PC-3 (cell line): Measurements from ENCODE around the gene TMEM60. TPM values are rescaled to one million over a fixed set of nuclear protein-coding genes. Genes with fewer than 3 reads are reported as not detected.

ENCODE experiments used
- ATAC-seq: fragments of 200-7000 bp; cut with Tn5 transposase; 2 replicates; pipeline ENCODE4 v1.9.1; 2020; ENCODE audit warnings: mild to moderate bottlenecking, moderate library complexity
- BruUV-seq: library from RNA; stranded (reverse); fragments of 400-500 nt; replicated peaks from 2 replicates; lab custom pipeline; 2021; lab: Mats Ljungman, UMichigan
- CTCF ChIA-PET: fragments of 300-600 bp; sonication (Branson Sonifier 250); formaldehyde crosslinking; loops from one replicate; lab custom pipeline; 2022; ENCODE audit warnings: antibody characterized with exemption; lab: Charles Lee
- POLR2A ChIA-PET: fragments of 300-600 bp; sonication (Branson Sonifier 250); formaldehyde crosslinking; loops from one replicate; lab custom pipeline; 2022; ENCODE audit warnings: antibody characterized with exemption; ENCODE audit not compliant: unreplicated experiment; lab: Charles Lee
- DNase-seq: peaks from one replicate; pipeline ENCODE4 v3.0.0-alpha.2; 2015
- H2AFZ ChIP-seq: fragments of 300-600 bp; sonication (generic); 2 replicates; pipeline ENCODE4 v1.6.0; 2016; ENCODE audit warnings: antibody characterized with exemption, low read length
- H3F3A ChIP-seq: fragments of 300-600 bp; sonication (generic); one replicate; pipeline ENCODE4 v1.6.0; 2017; ENCODE audit warnings: antibody characterized with exemption, low read length, control low read depth, mild to moderate bottlenecking; ENCODE audit not compliant: unreplicated experiment
- H3K27ac ChIP-seq: fragments of 300-600 bp; sonication (generic); 2 replicates; pipeline ENCODE4 v1.5.1; 2016; ENCODE audit warnings: mild to moderate bottlenecking, low read length
- H3K27me3 ChIP-seq: fragments of 300-600 bp; sonication (generic); 2 replicates; pipeline ENCODE4 v1.6.1; 2016; ENCODE audit warnings: low read length, mixed read lengths
- H3K36me3 ChIP-seq: fragments of 300-600 bp; sonication (generic); 2 replicates; pipeline ENCODE4 v1.6.1; 2016; ENCODE audit warnings: low read depth, mixed run types, low read length, mixed read lengths
- H3K4me1 ChIP-seq: fragments of 300-600 bp; sonication (generic); 2 replicates; pipeline ENCODE4 v1.5.1; 2016; ENCODE audit warnings: low read length; ENCODE audit not compliant: insufficient read depth
- H3K4me2 ChIP-seq: fragments of 300-600 bp; sonication (generic); 2 replicates; pipeline ENCODE4 v1.6.0; 2016; ENCODE audit warnings: low read length
- H3K4me3 ChIP-seq: fragments of 300-600 bp; sonication (generic); 2 replicates; pipeline ENCODE4 v1.5.1; 2016; ENCODE audit warnings: mild to moderate bottlenecking, low read length, mixed read lengths
- H3K79me2 ChIP-seq: fragments of 300-600 bp; sonication (generic); 2 replicates; pipeline ENCODE4 v1.6.1; 2017; ENCODE audit warnings: low read length, mixed read lengths
- H3K9ac ChIP-seq: fragments of 300-600 bp; sonication (generic); 2 replicates; pipeline ENCODE4 v1.6.0; 2016; ENCODE audit warnings: mild to moderate bottlenecking, low read length
- H3K9me2 ChIP-seq: fragments of 300-600 bp; sonication (generic); replicated peaks from 2 replicates; pipeline ENCODE4 v1.6.1; 2016; ENCODE audit warnings: mixed run types, low read length, mixed read lengths
- H3K9me3 ChIP-seq: fragments of 300-600 bp; sonication (generic); 2 replicates; pipeline ENCODE4 v1.6.1; 2016; ENCODE audit warnings: low read length, mixed read lengths
- H4K20me1 ChIP-seq: fragments of 300-600 bp; sonication (generic); 2 replicates; pipeline ENCODE4 v1.6.1; 2016; ENCODE audit warnings: low read length, mixed read lengths
- EZH2 ChIP-seq: fragments of 300-600 bp; sonication (generic); IDR thresholded peaks from one replicate; pipeline ENCODE4 v1.6.1; 2017; ENCODE audit warnings: antibody characterized with exemption, mild to moderate bottlenecking, low read length; ENCODE audit not compliant: unreplicated experiment
- EZH2phosphoT487 ChIP-seq: fragments of 300-600 bp; sonication (generic); IDR thresholded peaks from 2 replicates; pipeline ENCODE4 v1.6.1; 2018; ENCODE audit warnings: mild to moderate bottlenecking, antibody characterized with exemption, low read length, borderline replicate concordance
- intact Hi-C: fragments of 100-400 bp; cut with micrococcal nuclease; formaldehyde crosslinking; loops from 2 replicates; pipeline ENCODE4 v1.9.0; 2023
- total RNA-seq: library from RNA; depleted of rRNA; stranded (reverse); fragments of >200 nt; gene quantifications from 2 replicates; pipeline ENCODE4 v1.2.3, GENCODE V29; 2014
- TF ChIP-seq, protein P1 (sequence below): fragments of 300-600 bp; sonication (generic); conservative IDR thresholded peaks from 2 replicates; pipeline ENCODE4 v1.5.1; 2017; ENCODE audit warnings: antibody characterized with exemption, low read depth, mild to moderate bottlenecking, low read length

The TMEM60 gene
- total RNA-seq, 1 experiment from 2014 or later = 8.1 TPM

DNA sequence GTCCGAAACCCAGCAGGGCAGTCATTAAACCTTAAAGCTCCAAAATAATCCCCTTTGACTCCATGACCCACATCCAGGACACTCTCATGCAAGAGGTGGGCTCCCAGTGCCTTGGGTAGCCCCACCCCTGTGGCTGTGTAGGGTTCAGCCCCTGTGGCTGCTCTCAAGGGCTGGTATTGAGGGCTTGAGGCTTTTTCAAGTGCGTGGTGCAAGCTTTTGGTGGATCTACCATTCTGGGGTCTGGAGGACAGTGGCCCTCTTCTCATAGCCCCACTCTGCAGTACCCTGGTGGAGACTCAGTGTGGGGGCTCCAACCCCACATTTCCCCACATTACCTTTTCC, 51.4 kb downstream of the TMEM60 start:
- ATAC-seq (no peak), DNase-seq (no peak)
- intact Hi-C loops = no loop called here
- CTCF ChIA-PET = no interaction called here
- no peak overlapping the region for H3K27ac ChIP-seq
- H3K36me3 ChIP-seq = no peaks in the 10 kb centered on the region
- POLR2A ChIA-PET = no interaction called here
- no peak overlapping the region for H3K4me2 ChIP-seq
- H2AFZ ChIP-seq = no peak overlapping the region
- TF ChIP-seq EZH2phosphoT487 (no peak), EZH2 (no peak)
- TF ChIP-seq, protein P1, sequence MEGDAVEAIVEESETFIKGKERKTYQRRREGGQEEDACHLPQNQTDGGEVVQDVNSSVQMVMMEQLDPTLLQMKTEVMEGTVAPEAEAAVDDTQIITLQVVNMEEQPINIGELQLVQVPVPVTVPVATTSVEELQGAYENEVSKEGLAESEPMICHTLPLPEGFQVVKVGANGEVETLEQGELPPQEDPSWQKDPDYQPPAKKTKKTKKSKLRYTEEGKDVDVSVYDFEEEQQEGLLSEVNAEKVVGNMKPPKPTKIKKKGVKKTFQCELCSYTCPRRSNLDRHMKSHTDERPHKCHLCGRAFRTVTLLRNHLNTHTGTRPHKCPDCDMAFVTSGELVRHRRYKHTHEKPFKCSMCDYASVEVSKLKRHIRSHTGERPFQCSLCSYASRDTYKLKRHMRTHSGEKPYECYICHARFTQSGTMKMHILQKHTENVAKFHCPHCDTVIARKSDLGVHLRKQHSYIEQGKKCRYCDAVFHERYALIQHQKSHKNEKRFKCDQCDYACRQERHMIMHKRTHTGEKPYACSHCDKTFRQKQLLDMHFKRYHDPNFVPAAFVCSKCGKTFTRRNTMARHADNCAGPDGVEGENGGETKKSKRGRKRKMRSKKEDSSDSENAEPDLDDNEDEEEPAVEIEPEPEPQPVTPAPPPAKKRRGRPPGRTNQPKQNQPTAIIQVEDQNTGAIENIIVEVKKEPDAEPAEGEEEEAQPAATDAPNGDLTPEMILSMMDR = no peak
- BruUV-seq = no TSS peak
- no peaks in the 10 kb centered on the region for H3F3A ChIP-seq
- H3K79me2 ChIP-seq = no peaks in the 10 kb centered on the region
- H3K9me3 ChIP-seq = no peaks in the 10 kb centered on the region
- H3K4me1 ChIP-seq = no peaks in the 10 kb centered on the region
- H4K20me1 ChIP-seq = no peaks in the 10 kb centered on the region
- H3K9ac ChIP-seq = no peak overlapping the region
- H3K9me2 ChIP-seq = no peaks in the 10 kb centered on the region
- no peak overlapping the region for H3K4me3 ChIP-seq
- no peaks in the 10 kb centered on the region for H3K27me3 ChIP-seq

DNA sequence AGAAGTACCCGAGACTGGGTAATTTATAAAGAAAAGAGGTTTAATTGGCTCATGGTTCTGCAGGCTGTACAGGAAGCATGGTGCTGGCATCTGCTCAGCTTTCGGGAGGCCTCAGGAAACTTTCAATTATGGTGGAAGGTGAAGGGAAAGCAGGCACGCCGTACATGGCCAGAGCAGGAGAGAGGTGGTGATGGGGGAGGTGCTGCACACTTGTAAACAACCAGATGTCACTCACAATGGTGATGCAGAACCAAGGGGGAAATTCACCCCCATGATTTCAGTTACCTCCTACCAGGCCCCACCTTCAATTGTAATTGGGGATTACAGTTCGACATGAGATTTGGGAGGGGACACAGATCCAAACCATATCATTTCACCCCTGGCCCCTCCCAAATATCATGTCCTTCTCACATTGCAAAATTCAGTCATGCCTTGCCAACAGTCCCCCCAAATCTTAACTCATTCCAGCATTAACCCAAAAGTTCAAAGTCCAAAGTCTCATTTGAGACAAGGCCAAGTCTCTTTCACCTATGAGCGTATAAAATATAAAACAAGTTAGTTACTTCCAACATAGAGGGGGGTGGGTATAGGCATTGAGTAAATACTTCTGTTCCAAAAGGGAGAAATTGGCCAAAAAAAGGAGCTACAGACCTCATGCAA, 51.9 kb downstream of the TMEM60 start:
- intact Hi-C loops = no loop called here
- POLR2A ChIA-PET = no interaction called here
- CTCF ChIA-PET = no interaction called here

DNA sequence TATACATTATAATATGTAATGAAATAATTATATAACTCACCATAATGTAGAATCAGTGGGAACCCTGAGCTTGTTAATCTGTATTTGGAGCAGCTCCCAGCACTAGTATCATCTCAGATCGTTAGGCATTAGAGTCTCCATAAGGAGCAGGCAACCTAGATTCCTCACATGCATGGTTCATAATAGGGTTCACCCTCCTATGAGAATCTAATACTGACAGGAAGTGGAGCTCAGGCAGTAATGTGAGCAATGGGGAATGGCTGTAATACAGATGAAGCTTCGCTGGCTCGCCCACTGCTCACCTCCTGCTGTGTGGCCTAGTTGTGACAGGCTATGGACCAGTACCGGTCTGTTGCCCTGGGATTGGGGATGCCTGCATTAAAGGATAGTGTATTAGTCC, 52.5 kb downstream of the TMEM60 start:
- Histone ChIP-seq H3K9me3 (no peaks in the 10 kb centered on the region), H3K36me3 (no peaks in the 10 kb centered on the region), H2AFZ (no peak overlapping the region), H3K79me2 (no peaks in the 10 kb centered on the region), H3K9me2 (no peaks in the 10 kb centered on the region), H4K20me1 (no peaks in the 10 kb centered on the region), H3K9ac (no peak overlapping the region), H3K4me1 (no peaks in the 10 kb centered on the region), H3K4me2 (no peak overlapping the region), H3F3A (no peaks in the 10 kb centered on the region), H3K27ac (no peak overlapping the region), H3K4me3 (no peak overlapping the region), H3K27me3 (no peaks in the 10 kb centered on the region)
- POLR2A ChIA-PET = no interaction called here
- TF ChIP-seq EZH2phosphoT487 = no peak
- TF ChIP-seq EZH2 = no peak
- TF ChIP-seq, protein P1 = no peak
- DNase-seq = no peak
- ATAC-seq = no peak
- intact Hi-C loops = no loop called here
- BruUV-seq = no TSS peak
- CTCF ChIA-PET = no interaction called here

More for the DNA sequence above, 51.9 kb downstream of the TMEM60 start:
- Histone ChIP-seq H3K9me3 (no peaks in the 10 kb centered on the region), H3F3A (no peaks in the 10 kb centered on the region), H3K4me3 (no peak overlapping the region), H4K20me1 (no peaks in the 10 kb centered on the region), H3K4me1 (no peaks in the 10 kb centered on the region), H2AFZ (no peak overlapping the region), H3K27ac (no peak overlapping the region), H3K9ac (no peak overlapping the region), H3K9me2 (no peaks in the 10 kb centered on the region), H3K79me2 (no peaks in the 10 kb centered on the region), H3K36me3 (no peaks in the 10 kb centered on the region), H3K4me2 (no peak overlapping the region), H3K27me3 (no peaks in the 10 kb centered on the region)
- no TSS peak for BruUV-seq
- ATAC-seq = no peak
- DNase-seq = no peak
- TF ChIP-seq, protein P1 = no peak
- TF ChIP-seq EZH2phosphoT487 = no peak
- TF ChIP-seq EZH2 = no peak
